Metanephros (tissue), 1 donor: ENCODE data around the gene BTF3L4. TPM values are rescaled to one million over a fixed set of nuclear protein-coding genes. Genes with fewer than 3 reads are reported as not detected.

ENCODE experiments used
- total RNA-seq: library from RNA; depleted of rRNA; stranded (reverse); fragments of >200 nt; gene quantifications from one replicate; pipeline ENCODE4 v1.2.3, GENCODE V29; 2014

The BTF3L4 gene
- 32.8 TPM for total RNA-seq

GRCh38 chr1:52056163-52056936, at the start of gene BTF3L4:
TSS of gene BTF3L4 (plus strand) at chr1:52056295. CDS start at chr1:52059848, 3,553 bp downstream.

GRCh38 chr1:52033190-52034049, 22.7 kb upstream of the BTF3L4 start, which contains the start of gene KTI12:
TSS of gene KTI12 (minus strand) at chr1:52033810. CDS start at chr1:52033761, 49 bp downstream.

GRCh38 chr1:52055066-52055865, 829 bp upstream of the BTF3L4 start, which contains the start of gene TXNDC12:
TSS of gene TXNDC12 (minus strand) at chr1:52055191. CDS start at chr1:52055096, 95 bp downstream.

Other genes starting within 250 kb of the BTF3L4 start
- gene NRDC, start 177.6 kb upstream of the BTF3L4 start, total RNA-seq = 74.9 TPM
- gene RAB3B, start 65.6 kb upstream of the BTF3L4 start, total RNA-seq = 3.7 TPM
- gene KTI12, start 22.5 kb upstream of the BTF3L4 start, total RNA-seq = 8.9 TPM
- 21.4 TPM for gene TXNDC12, start 1.1 kb upstream of the BTF3L4 start, total RNA-seq
- 42.1 TPM for gene ZFYVE9, start 85.8 kb downstream of the BTF3L4 start, total RNA-seq